Parathyroid adenoma (tissue), 2 donors: ENCODE measurements around the gene ARHGEF26.
A peak's percentile ranks its signal among the peaks of the same experiment; 100 is the strongest.

Experiments used
- H2AFZ ChIP-seq: fragments of 300-600 bp; sonication (generic); one replicate; pipeline ENCODE4 v1.7.0; 2017; ENCODE audit warnings: antibody characterized with exemption, mild to moderate bottlenecking
- H3K27ac ChIP-seq: fragments of 300-600 bp; sonication (generic); one replicate; pipeline ENCODE4 v1.7.0; 2017
- H3K27me3 ChIP-seq: fragments of 300-600 bp; sonication (generic); one replicate; pipeline ENCODE4 v1.7.0; 2017; ENCODE audit warnings: low read length; ENCODE audit not compliant: control insufficient read depth, insufficient read depth
- H3K36me3 ChIP-seq: fragments of 300-600 bp; sonication (generic); one replicate; pipeline ENCODE4 v1.7.0; 2017; ENCODE audit warnings: low read length; ENCODE audit not compliant: control insufficient read depth, insufficient read depth
- H3K4me1 ChIP-seq: fragments of 300-600 bp; sonication (generic); one replicate; pipeline ENCODE4 v1.7.0; 2017; ENCODE audit warnings: control low read depth
- H3K4me2 ChIP-seq: fragments of 300-600 bp; sonication (generic); one replicate; pipeline ENCODE4 v1.7.0; 2017; ENCODE audit warnings: low read length
- H3K4me3 ChIP-seq: fragments of 300-600 bp; sonication (generic); one replicate; pipeline ENCODE4 v1.7.0; 2017; ENCODE audit warnings: low read depth, low read length
- H3K79me2 ChIP-seq: fragments of 300-600 bp; sonication (generic); one replicate; pipeline ENCODE4 v1.7.0; 2017; ENCODE audit warnings: control low read depth
- H3K9ac ChIP-seq: fragments of 300-600 bp; sonication (generic); one replicate; pipeline ENCODE4 v1.7.0; 2017; ENCODE audit warnings: mild to moderate bottlenecking
- H3K9me3 ChIP-seq: fragments of 300-600 bp; sonication (generic); one replicate; pipeline ENCODE4 v1.7.0; 2017; ENCODE audit warnings: low read length; ENCODE audit not compliant: control insufficient read depth
- TF ChIP-seq, protein P1 (sequence below): fragments of 300-600 bp; sonication (generic); IDR thresholded peaks from one replicate; pipeline ENCODE4 v1.7.0; 2017; ENCODE audit warnings: antibody characterized with exemption, mild to moderate bottlenecking
- donor health status: primary hyperparathyroidism.

The ARHGEF26 gene

DNA sequence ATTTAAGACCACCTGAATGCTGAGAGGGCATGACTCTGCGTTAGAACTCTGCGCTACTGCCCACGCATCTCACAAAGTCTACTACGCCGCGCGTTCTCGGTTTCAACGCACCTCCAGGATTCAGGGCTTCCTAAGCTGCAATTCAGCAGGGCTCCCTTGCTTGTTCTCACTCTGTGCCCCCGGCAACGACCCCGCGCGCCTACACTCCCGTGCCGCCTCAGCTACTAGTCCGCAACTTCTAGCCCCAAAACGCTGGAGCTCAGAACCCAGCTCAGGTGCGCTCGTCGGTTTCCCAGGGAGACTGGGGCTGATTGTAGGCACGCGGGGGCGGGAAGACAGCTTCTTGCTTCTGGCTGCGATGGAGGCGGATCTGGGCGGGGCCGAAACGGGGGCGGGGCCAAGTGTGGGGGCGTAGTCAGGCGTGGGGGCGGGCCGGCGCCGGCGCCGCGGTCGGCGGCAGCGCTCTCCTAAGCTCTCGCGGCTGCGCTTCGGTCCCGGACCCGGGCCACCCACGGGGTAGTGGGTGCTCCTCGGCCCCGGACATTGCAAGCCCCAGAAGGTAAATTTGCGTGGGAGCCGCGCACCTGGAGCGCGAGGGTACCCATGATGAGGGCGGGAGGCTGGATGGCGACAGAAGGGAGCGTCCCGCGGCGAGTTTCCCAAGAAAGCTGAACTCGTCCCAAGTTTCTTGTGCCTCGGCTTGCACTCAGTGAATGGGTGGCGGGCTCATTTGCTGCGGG, at the start of gene ARHGEF26:
ARHGEF26 (plus strand) TSS at position 430 of the 740 bp plus-strand sequence. CDS start 603 bp downstream, outside the sequence.
- H3K9me3 ChIP-seq = no peaks in the 10 kb centered on the region
- peak within 1 kb of the TSS; percentile 97 for H2AFZ ChIP-seq
- no peaks in the 10 kb centered on the region for H3K4me1 ChIP-seq
- peak within 1 kb of the TSS; percentile 79 for H3K4me2 ChIP-seq
- H3K9ac ChIP-seq = peak within 1 kb of the TSS; percentile 65
- TF ChIP-seq, protein P1, sequence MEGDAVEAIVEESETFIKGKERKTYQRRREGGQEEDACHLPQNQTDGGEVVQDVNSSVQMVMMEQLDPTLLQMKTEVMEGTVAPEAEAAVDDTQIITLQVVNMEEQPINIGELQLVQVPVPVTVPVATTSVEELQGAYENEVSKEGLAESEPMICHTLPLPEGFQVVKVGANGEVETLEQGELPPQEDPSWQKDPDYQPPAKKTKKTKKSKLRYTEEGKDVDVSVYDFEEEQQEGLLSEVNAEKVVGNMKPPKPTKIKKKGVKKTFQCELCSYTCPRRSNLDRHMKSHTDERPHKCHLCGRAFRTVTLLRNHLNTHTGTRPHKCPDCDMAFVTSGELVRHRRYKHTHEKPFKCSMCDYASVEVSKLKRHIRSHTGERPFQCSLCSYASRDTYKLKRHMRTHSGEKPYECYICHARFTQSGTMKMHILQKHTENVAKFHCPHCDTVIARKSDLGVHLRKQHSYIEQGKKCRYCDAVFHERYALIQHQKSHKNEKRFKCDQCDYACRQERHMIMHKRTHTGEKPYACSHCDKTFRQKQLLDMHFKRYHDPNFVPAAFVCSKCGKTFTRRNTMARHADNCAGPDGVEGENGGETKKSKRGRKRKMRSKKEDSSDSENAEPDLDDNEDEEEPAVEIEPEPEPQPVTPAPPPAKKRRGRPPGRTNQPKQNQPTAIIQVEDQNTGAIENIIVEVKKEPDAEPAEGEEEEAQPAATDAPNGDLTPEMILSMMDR = no peak
- no peaks in the 10 kb centered on the region for H3K79me2 ChIP-seq
- H3K4me3 ChIP-seq = peak within 1 kb of the TSS; percentile 96
- H3K27me3 ChIP-seq = no peaks in the 10 kb centered on the region
- peak within 1 kb of the TSS; percentile 73 for H3K27ac ChIP-seq
- no peaks in the 10 kb centered on the region for H3K36me3 ChIP-seq

DNA sequence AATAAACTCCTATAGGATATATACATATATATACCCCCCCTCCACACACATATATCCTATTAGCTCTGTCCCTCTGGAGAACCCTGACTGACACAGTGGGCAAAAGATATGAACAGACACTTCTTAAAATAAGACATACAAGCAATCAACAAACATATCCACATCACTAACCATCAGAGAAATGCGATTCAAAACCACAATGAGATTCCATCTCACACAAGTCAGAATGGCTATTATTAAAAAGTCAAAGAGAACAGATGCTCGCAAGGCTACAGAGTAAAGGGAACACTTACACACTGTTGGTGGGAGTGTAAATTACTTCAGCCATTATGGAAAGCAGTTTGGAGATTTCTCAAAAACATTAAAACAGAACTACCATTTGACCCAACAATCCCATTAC, 46.2 kb upstream of the ARHGEF26 start:
- Histone ChIP-seq H3K4me1 (no peaks in the 10 kb centered on the region), H3K79me2 (no peaks in the 10 kb centered on the region), H3K27me3 (no peaks in the 10 kb centered on the region), H3K4me3 (no peak overlapping the region), H3K9ac (no peak overlapping the region), H3K27ac (no peak overlapping the region), H3K4me2 (no peak overlapping the region), H3K36me3 (no peaks in the 10 kb centered on the region), H3K9me3 (no peaks in the 10 kb centered on the region), H2AFZ (no peak overlapping the region)
- TF ChIP-seq, protein P1 = no peak

GRCh38 chr3:154078672-154079071, 42.5 kb upstream of the ARHGEF26 start:
- no peaks in the 10 kb centered on the region for H3K4me1 ChIP-seq
- H3K27ac ChIP-seq = no peak overlapping the region
- TF ChIP-seq, protein P1 = no peak
- no peaks in the 10 kb centered on the region for H3K36me3 ChIP-seq
- H3K9ac ChIP-seq = no peak overlapping the region
- H3K9me3 ChIP-seq = no peaks in the 10 kb centered on the region
- no peaks in the 10 kb centered on the region for H3K27me3 ChIP-seq
- H3K4me2 ChIP-seq = no peak overlapping the region
- H3K79me2 ChIP-seq = no peaks in the 10 kb centered on the region
- H3K4me3 ChIP-seq = no peak overlapping the region
- no peak overlapping the region for H2AFZ ChIP-seq

DNA sequence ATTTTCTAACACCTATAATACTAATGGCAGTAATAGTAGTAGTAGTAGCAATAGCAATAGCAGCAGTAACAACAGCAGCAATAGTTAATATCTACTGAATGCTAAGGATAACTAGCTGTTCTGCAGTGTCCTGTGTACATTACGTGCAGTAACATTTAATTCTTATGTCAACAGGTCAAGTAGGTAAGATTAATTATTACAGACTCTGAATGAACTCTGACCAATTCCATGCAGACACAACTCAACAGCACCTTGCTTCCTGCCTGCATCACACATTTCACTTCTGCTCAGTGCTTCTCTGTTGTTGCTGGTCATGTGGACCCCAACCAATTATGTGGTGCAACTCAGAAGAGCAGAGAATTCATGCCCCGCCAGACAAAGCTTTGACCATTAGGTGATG, 39.9 kb upstream of the ARHGEF26 start:
- Histone ChIP-seq H3K79me2 (no peaks in the 10 kb centered on the region), H3K4me3 (no peak overlapping the region), H3K27ac (no peak overlapping the region), H3K4me1 (no peaks in the 10 kb centered on the region), H2AFZ (no peak overlapping the region), H3K9ac (no peak overlapping the region), H3K27me3 (no peaks in the 10 kb centered on the region), H3K9me3 (no peaks in the 10 kb centered on the region), H3K36me3 (no peaks in the 10 kb centered on the region), H3K4me2 (no peak overlapping the region)
- TF ChIP-seq, protein P1 = no peak

DNA sequence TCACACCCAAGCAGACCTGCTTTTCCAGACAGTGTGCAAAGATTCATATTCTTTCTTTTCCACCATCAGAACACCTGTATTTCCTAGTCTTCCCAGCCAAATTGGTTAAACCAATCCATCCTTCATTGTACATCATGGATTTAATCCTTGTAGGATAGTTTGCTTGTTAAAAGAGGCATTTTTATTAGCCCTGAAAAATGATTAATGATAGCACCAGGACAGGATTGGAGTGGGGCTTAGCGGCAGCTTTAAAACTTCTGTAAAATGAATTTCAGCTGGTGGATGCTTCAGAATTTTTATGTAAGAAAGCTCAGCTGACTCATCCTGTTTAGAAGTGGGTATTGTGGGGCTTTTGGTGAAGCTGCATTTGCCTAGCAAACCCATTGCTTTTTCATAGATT, 36.1 kb upstream of the ARHGEF26 start:
- Histone ChIP-seq H3K4me3 (no peak overlapping the region), H3K4me1 (peaks cover 8% of the 10 kb centered on the region)

More for the DNA sequence above, 36.1 kb upstream of the ARHGEF26 start:
- Histone ChIP-seq H3K36me3 (no peaks in the 10 kb centered on the region), H3K9me3 (no peaks in the 10 kb centered on the region), H3K27me3 (no peaks in the 10 kb centered on the region), H3K4me2 (no peak overlapping the region), H3K9ac (no peak overlapping the region), H3K79me2 (no peaks in the 10 kb centered on the region), H3K27ac (no peak overlapping the region), H2AFZ (no peak overlapping the region)
- TF ChIP-seq, protein P1 = no peak
